NCI-H2029 (cell line): ENCODE measurements around the gene CENPQ.
A peak's percentile ranks its signal among the peaks of the same experiment; 100 is the strongest.
"Not testable (repeated sequence)": the region's sequence is repeated elsewhere in the genome, so short reads cannot be mapped to it uniquely, and the experiment has no call there.

Source experiments
- DNase-seq: peaks from one replicate; lab custom pipeline; 2025; lab: John Stamatoyannopoulos, UW

The CENPQ gene, protein sequence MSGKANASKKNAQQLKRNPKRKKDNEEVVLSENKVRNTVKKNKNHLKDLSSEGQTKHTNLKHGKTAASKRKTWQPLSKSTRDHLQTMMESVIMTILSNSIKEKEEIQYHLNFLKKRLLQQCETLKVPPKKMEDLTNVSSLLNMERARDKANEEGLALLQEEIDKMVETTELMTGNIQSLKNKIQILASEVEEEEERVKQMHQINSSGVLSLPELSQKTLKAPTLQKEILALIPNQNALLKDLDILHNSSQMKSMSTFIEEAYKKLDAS

DNA sequence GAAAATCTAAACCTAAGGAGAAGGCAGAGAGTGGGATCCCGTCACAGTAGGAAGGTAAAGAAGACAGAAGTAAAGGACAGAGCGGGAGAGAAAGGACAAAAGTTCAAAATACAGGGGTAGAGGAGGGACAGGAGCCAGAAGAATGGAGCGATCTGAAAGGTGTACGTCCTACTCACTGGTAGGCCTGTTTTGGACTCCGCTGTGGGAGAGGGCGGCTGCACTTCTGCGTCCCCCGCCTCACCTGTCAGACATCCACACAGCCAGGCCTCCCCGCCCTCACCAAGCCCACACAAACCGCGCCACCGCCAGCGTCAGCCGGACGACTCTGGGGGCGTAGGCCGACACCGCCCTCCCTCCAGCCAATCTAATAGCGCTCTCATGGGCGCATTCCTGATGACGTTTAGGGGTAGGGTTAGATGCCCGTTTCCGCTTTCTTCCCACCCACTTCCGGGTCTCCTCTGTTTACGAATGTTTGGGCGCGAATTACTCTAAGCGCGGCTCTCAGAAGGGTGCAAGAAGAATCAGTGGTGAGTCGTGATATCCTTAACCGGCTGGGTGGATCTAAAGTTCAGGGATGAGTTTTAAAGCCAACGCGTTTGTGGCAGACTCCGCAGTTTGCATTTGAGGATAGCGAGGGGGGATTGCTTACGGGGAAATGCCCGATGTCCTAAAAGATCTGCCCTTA lies at the start of gene CENPQ, which contains the start of gene MMUT:
CENPQ (plus strand) TSS at position 444 of the 685 bp plus-strand sequence. CDS start 6,807 bp downstream, outside the sequence.
MMUT (minus strand) TSS at position 327 of the 685 bp plus-strand sequence. CDS start 3,787 bp downstream, outside the sequence.
- peak; percentile 97 for DNase-seq

DNA sequence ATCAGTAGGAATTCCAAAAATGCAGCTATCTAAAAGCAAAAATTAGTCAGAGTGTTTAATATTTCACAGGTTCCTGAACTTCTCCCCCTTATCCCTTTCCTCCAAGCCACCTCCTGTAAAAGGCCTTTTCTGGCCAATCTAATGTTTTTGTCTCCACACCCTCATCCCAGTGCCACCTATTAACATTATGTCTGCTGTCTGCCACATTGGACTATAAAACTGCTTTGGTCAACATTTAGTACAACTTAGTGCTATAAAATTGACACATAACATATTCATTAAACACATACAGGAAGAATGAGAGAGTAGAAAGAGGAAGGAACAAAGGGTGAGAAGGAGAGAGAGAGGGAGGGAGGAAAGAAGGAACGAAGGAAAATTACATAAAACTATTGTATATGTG lies 47.8 kb upstream of the CENPQ start:
- DNase-seq = no peak

DNA sequence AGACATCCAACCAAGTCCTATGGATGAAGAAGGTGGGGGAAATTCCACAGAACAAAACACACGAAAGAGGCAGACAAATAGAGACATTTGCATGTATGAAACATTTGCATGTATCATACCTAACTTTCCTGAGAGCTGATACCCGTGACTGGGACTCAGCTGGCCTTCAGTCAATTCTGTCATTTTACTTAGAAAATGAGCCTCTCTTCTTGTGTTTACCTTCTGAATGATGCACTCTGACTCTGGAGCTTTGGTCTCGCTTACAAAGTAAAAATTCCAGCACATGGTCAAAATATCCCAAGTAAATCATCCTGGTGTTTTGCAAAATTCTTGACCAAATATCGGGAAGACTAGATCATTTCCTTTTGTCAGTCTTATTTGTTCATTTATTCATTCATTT lies 47.0 kb upstream of the CENPQ start:
- DNase-seq = no peak

DNA sequence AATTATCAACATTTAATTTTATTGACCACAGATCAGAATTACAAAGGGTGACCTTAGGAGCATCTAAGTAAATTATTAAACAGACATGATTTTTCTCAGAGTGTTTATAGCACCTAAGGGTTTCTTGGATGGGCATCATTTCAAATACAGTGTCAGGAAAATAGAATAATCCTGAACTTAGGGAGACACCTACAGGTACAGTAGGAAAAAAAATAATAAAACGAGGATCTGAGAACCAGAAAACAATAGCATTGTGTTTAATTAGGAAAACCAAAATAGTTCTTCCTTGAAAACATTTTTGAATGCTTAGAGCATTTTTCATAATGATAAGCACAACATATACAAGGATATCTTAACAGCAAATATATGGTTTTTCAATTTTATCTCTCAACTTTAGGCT lies 39.4 kb upstream of the CENPQ start:
- DNase-seq = no peak

DNA sequence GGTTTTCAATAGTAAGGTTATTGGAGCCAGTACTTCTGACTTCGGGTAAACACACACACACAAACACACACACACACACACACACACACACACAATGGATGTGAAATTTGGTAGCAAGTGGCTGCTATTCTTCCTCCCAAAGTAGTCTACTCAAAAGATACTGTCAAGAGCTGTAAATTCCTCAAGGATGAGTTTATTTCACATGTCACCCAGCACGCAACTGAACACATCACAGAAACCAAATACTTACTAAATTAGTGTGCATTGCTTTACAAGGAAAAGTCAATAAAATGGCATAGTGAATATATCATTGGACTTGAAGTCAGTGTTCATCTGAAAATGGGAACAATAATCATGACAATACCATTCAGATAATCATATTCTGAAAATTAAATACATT lies 33.0 kb upstream of the CENPQ start:
- DNase-seq = no peak

DNA sequence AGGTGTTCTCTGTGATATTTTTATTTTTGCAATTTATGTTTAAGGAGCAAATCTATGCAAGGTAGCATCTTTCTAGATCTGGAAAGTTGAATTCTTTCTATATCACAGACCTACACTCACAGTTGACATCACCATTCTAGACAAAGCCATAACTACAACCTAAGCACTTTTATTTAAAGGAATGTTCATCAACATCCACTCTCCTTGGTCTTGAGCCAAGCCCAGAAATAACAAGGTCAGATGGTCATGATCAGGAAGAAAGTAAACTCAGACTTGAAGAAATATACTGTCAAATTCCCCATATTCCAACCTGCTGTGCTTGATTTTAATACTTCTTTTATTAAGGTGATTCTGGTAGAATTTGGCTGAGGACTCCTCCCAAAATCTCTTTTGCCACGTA lies 32.3 kb upstream of the CENPQ start:
- no peak for DNase-seq

DNA sequence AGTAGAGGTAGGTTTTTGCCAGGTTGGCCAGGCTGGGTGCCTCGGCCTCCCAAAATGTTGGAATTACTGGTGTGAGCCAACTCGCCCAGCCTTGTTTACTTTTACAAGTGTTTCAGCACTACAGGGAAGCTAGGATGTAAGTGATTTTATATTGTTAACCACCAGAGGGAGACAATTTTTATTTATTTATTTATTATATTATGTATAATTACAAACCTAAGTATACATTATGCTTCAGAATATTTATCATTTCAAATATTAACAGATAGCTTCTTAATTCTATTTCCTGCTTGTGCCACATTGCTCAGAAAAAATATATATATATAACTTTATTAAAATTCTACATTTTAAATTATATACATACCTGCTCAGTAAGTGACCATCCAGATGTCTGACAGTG lies 9.9 kb upstream of the CENPQ start:
- DNase-seq = no peak

DNA sequence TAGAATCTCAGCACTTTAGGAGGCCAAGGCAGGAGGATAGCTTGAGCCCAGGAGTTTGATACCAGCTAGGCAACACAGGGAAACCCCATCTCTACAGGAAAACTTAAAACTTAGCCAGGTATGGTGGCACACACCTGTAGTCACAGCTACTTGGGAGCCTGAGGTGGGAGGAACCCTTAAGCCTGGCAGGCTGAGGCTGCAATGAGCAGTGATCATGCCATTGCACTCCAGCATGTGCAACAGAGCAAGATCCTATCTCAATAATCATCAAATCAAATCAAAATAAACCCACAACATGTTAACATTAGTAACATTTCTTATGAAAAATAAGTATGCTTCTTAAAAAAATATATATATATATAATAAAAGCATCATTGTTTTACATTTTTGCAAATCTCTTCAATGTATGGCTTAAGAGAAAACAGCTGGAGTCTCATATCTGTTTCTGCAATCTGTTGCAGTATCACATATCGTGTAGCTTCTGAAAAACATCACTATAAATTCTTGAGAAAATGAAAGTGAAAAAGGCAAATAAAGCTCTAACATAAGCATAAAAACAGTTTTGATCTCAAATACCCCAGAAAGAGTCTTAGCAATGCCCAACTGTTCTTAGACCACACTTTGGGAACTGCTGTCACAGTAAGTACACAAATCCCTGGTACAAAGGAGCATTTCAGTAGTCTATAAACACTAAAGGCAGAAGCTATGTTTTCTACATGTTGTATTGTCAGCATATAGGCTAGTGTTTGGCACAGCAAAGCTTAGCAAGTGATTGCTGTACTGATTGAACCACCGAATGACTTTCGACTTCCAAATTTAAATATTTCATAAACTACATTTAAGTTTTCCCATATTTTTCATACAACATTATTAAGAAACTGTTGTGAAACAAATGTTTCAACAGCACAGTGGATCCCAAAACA lies 8.1 kb upstream of the CENPQ start:
- DNase-seq = no peak

DNA sequence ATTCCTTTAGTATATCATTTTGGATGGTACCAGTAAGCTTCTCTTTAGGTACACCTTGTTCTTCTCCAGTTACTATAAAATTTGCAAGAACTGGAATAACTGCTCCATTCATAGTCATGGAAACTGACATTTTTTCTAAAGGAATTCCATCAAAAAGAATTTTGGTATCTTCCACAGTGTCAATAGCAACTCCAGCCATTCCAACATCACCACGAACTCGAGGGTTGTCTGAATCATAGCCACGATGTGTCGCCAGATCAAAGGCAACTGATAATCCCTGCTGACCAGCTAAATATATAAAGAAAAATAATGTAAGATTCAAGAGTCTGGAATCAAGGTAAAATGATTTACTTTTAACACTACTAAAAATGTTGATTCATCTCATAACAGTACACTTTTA lies 5.4 kb upstream of the CENPQ start:
- no peak for DNase-seq

DNA sequence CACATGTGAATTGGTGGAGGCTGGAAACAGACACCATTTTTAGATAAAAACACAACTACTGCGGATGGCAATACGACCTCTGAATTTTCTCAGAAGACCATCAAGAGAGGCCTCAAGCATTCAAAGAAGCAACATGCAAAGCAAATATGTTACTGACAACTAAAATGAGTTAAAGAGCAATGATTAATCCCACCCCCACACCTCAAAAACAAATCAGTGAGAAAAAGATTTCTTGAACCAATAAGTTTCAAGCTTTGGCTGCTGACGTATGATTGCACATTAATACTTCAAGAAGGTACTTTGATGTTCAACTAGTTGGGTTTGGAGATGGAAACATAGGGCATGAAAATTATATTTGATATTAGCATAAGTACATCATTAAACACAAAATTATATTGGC lies 1.1 kb upstream of the CENPQ start:
- DNase-seq = no peak

DNA sequence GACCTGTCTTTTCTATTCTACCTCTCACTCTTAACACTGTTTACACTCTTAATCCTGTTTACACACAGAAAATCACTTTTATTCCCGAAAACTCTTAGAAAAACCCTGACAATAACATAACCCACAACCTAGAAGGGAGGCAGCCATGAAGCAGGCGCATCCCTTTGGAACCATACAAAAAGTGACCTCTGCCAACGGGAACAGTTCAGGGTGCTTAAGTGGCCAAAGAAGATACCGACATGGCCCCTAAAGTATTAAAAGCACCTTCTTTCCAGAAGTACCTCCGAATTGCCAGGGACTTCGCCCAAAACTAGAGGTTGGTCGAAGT lies 607 bp upstream of the CENPQ start:
- no peak for DNase-seq

DNA sequence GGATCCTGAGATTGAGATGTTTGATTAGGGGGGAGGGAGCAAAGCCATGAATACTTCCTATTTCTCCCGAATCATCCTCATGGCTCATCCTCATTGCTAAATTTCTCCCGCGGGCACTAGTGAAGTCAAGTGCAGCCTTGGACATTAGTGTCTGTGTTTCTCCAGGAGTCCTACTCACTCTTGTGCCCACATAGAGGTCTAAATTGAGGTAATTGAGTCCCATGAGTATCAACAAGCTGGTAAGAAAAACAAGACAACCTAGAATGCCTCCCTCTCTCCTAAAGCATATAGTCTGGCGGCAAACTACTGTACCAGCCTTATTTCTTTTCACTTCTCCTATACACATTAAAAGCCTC lies 420 bp downstream of the CENPQ start:
- no peak for DNase-seq

DNA sequence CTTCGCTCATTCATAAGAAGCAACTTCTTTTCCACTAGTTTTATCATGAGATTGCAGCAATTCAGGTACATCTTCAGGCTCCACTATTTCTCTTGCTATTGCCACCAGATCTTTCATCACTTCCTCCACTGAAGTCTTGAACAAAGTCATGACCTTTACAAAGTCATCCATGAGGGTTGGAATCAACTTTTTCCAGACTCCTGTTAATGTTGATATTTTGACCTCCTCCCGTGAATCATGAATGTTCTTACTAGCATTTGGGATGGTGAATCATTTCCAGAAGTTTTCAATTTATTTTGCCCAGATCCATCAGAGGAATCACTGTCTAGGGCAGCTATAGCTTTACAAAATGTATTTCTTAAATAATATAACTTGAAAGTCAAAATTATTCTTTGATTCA lies 1.5 kb downstream of the CENPQ start:
- DNase-seq = no peak

DNA sequence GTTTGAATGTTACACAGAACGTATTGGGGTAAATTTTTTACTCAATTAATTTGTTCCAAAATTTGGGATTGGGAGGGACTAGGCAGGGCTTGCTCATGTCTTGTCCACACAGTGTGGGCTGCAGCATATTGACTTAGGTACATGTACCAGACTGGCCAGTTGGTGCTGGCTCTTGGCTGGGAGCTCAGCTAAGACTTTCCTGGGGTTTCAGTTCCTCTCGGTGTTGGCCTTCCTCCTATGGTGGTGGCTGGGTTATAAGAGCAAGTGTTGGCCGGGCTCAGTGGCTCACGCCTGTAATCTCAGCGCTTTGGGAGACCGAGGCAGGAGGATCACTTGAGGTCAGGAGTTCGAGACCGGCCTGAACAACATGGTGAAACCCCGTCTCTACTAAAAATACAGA lies 4.9 kb downstream of the CENPQ start:
- no peak for DNase-seq

DNA sequence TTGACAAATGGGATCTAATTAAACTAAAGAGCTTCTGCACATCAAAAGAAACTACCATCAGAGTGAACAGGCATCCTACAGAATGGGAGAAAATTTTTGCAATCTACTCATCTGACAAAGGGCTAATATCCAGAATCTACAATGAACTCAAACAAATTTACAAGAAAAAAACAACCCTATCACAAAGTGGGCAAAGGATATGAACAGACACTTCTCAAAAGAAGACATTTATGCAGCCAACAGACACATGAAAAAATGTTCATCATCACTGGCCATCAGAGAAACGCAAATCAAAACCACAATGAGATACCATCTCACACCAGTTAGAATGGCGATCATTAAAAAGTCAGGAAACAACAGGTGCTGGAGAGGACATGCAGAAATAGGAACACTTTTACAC lies 13.4 kb downstream of the CENPQ start:
- not testable (repeated sequence) for DNase-seq

DNA sequence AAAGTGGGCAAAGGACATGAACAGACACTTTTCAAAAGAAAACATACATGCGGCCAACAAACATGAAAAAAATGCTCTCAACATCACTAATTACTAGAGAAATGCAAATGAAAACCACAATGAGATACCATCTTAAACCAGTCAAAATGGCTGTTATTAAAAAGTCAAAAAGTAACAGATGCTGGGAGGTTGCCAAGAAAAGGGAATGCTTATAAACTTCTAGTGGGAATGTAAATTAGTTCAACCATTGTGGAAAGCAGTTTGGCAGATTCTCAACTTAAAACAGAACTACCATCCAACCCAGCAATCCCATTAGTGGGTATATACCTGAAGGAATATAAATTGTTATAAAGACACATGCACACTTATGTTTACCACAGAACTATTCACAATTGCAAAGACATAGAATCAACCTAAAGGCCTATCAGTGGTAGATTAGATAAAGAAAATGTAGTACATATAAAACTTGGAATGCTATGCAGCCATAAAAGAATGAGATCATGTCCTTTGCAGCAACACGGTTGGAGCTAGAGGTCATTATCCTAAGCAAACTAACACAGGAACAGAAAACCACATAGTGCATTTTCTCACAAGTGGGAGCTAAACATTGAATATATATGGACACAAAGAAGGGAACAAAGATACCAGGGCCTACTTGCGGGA lies 16.3 kb downstream of the CENPQ start:
- DNase-seq = no peak

DNA sequence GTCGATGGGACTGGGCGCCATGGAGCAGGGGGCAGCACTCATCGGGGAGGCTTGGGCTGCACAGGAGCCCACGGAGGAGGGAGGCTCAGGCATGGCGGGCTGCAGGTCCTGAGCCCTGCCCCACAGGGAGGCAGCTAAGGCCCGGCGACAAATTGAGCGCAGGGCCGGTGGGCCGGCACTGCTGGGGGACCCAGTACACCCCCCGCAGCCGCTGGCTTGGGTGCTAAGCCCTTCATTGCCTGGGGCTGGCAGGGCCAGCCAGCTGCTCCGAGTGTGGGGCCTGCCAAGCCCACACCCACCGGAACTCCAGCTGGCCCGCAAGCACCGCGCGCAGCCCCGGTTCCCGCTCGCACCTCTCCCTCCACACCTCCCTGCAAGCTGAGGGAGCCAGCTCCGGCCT lies 18.7 kb downstream of the CENPQ start:
- DNase-seq = not testable (repeated sequence)

DNA sequence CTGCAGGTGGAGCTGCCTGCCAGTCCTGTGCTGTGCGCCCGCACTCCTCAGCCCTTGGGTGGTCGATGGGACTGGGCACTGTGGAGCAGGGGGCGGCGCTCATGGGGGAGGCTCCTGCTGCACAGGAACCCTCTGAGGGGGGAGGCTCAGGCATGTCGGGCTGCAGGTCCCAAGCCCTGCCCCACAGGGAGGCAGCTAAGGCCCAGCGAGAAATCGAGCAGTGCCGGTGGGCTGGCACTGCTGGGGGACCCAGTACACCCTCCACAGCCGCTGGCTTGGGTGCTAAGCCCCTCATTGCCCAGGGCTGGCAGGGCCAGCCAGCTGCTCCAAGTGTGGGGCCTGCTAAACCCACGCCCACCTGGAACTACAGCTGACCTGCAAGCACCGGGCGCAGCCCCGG lies 20.2 kb downstream of the CENPQ start:
- not testable (repeated sequence) for DNase-seq

DNA sequence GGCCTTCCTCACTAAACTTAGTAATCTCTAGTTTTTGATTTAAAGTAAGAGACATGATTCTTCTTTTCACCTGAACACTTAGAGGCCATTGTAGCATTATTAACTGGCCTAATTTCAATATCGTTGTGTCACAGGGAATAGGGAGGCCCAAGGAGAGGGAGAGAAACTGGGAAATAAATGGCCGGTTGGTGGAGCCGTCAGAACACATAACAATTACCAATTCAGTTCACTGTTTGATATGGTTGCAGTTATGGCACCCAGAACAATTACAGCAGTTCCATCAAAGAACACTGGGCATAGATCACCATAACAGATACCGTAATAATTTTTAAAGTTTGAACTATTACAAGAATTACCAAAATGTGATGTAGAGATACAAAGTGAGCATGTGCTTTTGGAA lies 27.5 kb downstream of the CENPQ start:
- DNase-seq = no peak

DNA sequence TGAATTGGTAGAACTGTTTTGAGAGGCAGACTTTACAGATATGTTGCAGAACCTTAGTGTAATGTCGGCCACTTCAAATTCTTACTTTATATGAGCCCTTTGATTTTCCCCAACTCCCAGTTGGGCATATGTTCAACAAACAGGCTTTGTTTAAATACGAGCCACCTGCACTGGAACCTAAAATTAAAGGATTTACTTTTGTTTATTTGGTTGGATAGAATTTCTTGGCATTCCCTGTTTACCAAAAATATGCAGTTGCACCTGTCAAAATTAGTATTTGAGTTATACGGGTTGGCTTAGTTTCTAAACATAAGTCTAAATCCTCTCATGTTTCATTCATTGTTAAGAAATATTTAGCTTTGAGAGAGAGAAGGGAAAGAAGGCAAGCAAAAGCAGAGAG lies 34.1 kb downstream of the CENPQ start:
- no peak for DNase-seq

DNA sequence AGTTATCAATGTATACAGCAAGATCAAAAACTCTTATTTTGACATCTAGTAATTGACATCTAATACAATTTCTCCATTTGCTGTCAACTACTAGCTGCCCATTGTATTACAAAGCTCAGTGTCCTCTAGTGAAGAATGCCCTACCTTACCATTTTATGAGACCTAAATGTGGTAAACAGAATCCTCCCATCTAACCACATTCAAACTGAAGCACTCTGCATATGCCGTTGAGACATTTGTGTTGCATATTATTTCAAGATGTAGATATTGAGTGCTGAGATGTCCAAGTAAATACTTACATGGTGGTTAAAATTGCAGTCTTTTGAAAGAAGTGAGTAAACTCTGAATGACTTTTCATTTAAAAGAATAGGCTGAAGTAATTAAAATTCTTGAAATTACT lies 36.0 kb downstream of the CENPQ start:
- DNase-seq = no peak

DNA sequence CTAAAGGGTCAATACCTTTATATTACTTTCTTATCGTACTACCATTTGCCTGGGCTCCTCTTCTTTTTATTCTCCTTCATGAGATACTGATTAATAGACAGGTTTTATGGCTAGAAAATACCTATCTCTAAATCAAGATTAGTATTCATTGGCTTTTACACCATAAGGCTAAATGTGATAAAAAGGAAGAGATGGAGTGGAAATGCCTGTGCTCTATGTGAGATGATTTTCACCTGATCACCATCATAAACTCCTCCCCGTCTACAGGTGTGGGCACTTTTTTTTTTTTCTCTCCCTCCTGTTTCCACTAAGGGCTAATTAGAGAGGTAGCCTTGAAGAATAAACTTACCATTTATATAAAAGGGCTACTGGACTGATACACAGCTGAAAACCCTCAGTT lies 36.5 kb downstream of the CENPQ start, which contains the start of gene GLYATL3:
GLYATL3 (plus strand) TSS at position 301 of the 400 bp plus-strand sequence. CDS start 12,068 bp downstream, outside the sequence.
- peak; percentile 30 for DNase-seq
